A673 (cell line): Measurements from ENCODE around the gene ARHGAP6. TPM values are rescaled to one million over a fixed set of nuclear protein-coding genes. Genes with fewer than 3 reads are reported as not detected.

ENCODE experiments used
- BruUV-seq: library from RNA; stranded (reverse); fragments of 400-500 nt; replicated peaks from 2 replicates; lab custom pipeline; 2021; lab: Mats Ljungman, UMichigan
- CTCF ChIA-PET: fragments of 300-600 bp; sonication (Branson Sonifier 250); formaldehyde crosslinking; loops from one replicate; lab custom pipeline; 2022; ENCODE audit warnings: antibody characterized with exemption; lab: Charles Lee
- POLR2A ChIA-PET: fragments of 300-600 bp; sonication (Branson Sonifier 250); formaldehyde crosslinking; loops from one replicate; lab custom pipeline; 2022; ENCODE audit warnings: antibody characterized with exemption; ENCODE audit not compliant: low non-redundant PET; lab: Charles Lee
- DNase-seq: peaks from one replicate; pipeline ENCODE4 v3.0.0-alpha.2; 2015; ENCODE audit warnings: low spot score
- H3K27ac ChIP-seq: fragments of 200-600 bp; sonication (generic); 2 replicates; pipeline ENCODE4 v1.5.1; 2016; ENCODE audit warnings: mixed run types, low read depth, mild to moderate bottlenecking, mixed read lengths, antibody characterized with exemption, low read length; ENCODE audit not compliant: poor library complexity, severe bottlenecking
- H3K27me3 ChIP-seq: fragments of 200-600 bp; sonication (generic); replicated peaks from 2 replicates; pipeline ENCODE4 v1.6.1; 2017; ENCODE audit warnings: mixed run types, low read depth, mild to moderate bottlenecking, mixed read lengths, antibody characterized with exemption, low read length; ENCODE audit not compliant: insufficient read depth, poor library complexity
- H3K36me3 ChIP-seq: fragments of 200-600 bp; sonication (generic); 2 replicates; pipeline ENCODE4 v1.6.1; 2016; ENCODE audit warnings: mixed run types, mild to moderate bottlenecking, mixed read lengths, antibody characterized with exemption, low read length; ENCODE audit not compliant: insufficient read depth, poor library complexity, severe bottlenecking
- H3K4me1 ChIP-seq: fragments of 200-600 bp; sonication (generic); 2 replicates; pipeline ENCODE4 v1.6.1; 2017; ENCODE audit warnings: mixed run types, mild to moderate bottlenecking, mixed read lengths, antibody characterized with exemption, low read length; ENCODE audit not compliant: insufficient read depth, poor library complexity, severe bottlenecking
- H3K4me3 ChIP-seq: fragments of 200-600 bp; sonication (generic); 2 replicates; pipeline ENCODE4 v1.5.1; 2016; ENCODE audit warnings: low read depth, mixed run types, mild to moderate bottlenecking, mixed read lengths, low read length; ENCODE audit not compliant: poor library complexity, severe bottlenecking
- H3K9me3 ChIP-seq: fragments of 200-600 bp; sonication (generic); 2 replicates; pipeline ENCODE4 v1.6.1; 2016; ENCODE audit warnings: mixed run types, low read depth, mild to moderate bottlenecking, mixed read lengths, antibody characterized with exemption, low read length; ENCODE audit not compliant: poor library complexity, severe bottlenecking
- EZH2 ChIP-seq: fragments of 200-600 bp; sonication (generic); IDR thresholded peaks from 2 replicates; pipeline ENCODE4 v1.6.1; 2017; ENCODE audit warnings: borderline replicate concordance, low read depth, mild to moderate bottlenecking, mixed read lengths, antibody characterized with exemption, low read length; ENCODE audit not compliant: poor library complexity, severe bottlenecking
- intact Hi-C: fragments of 100-400 bp; cut with micrococcal nuclease; formaldehyde crosslinking; loops from one replicate; pipeline ENCODE4 v1.10.0; 2022; ENCODE audit not compliant: unreplicated experiment
- total RNA-seq: library from RNA; stranded (reverse); gene quantifications from 2 replicates; pipeline ENCODE4 v1.2.3, GENCODE V29; 2021
- TF ChIP-seq, protein P1 (sequence below): fragments of 300-800, 200-600 bp; sonication (generic); conservative IDR thresholded peaks from 2 replicates; pipeline ENCODE4 v1.5.1; 2017; ENCODE audit warnings: low read depth, mild to moderate bottlenecking, antibody characterized with exemption, low read length, moderate library complexity, mixed read lengths

ARHGAP6 gene
- total RNA-seq, 1 experiment from 2014 or later, result not detected

DNA sequence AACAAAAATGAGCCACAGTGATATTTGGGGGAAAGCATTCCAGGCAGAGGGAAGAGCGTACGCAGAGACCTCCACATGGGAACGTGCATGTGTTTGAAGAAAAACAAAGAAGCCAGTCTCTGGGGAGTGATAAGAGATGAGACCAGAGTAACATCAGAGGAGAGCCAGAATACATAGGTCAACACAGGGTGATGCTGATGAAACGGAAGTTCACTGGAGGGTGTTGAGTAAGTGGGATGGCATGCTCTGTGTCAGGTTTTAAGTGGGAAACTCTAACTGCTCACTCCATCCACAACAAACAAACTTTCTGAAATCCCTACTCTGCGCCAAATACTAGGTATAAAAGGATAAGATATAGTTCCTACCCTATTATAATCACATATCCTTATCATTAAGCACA, 110.0 kb downstream of the ARHGAP6 start:
- intact Hi-C loops, result no loop called here

DNA sequence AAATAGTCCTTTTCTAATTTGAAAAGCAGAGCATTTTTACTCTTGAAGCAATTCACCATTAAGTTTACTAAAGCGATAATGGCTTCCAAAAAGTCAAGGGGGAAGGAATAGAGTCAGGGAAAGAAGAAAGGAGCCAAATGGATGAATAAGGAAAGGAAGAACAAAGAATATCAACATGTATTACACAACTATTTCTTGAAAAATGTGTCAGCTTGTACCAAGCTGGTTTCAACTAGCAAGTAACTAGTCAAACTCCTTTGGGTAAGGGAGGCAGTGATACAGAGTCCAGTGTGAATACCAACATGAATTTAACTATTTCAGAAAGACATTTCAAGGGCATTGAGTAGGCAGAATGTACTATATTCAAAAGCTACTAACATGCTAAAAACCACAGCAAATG, 112.1 kb downstream of the ARHGAP6 start:
- no peak overlapping the region for H3K4me3 ChIP-seq
- H3K27me3 ChIP-seq, result no peaks in the 10 kb centered on the region
- CTCF ChIA-PET, result no interaction called here
- H3K4me1 ChIP-seq, result no peaks in the 10 kb centered on the region
- TF ChIP-seq, protein P1, sequence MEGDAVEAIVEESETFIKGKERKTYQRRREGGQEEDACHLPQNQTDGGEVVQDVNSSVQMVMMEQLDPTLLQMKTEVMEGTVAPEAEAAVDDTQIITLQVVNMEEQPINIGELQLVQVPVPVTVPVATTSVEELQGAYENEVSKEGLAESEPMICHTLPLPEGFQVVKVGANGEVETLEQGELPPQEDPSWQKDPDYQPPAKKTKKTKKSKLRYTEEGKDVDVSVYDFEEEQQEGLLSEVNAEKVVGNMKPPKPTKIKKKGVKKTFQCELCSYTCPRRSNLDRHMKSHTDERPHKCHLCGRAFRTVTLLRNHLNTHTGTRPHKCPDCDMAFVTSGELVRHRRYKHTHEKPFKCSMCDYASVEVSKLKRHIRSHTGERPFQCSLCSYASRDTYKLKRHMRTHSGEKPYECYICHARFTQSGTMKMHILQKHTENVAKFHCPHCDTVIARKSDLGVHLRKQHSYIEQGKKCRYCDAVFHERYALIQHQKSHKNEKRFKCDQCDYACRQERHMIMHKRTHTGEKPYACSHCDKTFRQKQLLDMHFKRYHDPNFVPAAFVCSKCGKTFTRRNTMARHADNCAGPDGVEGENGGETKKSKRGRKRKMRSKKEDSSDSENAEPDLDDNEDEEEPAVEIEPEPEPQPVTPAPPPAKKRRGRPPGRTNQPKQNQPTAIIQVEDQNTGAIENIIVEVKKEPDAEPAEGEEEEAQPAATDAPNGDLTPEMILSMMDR, result no peak
- TF ChIP-seq EZH2, result no peak
- H3K36me3 ChIP-seq, result no peaks in the 10 kb centered on the region
- intact Hi-C loops, result no loop called here
- DNase-seq, result no peak
- no peak overlapping the region for H3K27ac ChIP-seq
- POLR2A ChIA-PET, result no interaction called here
- H3K9me3 ChIP-seq, result no peaks in the 10 kb centered on the region
- no TSS peak for BruUV-seq

More for the DNA sequence above, 110.0 kb downstream of the ARHGAP6 start:
- BruUV-seq, result no TSS peak
- Histone ChIP-seq H3K27ac (no peak overlapping the region), H3K27me3 (no peaks in the 10 kb centered on the region), H3K4me1 (no peaks in the 10 kb centered on the region), H3K4me3 (no peak overlapping the region), H3K9me3 (no peaks in the 10 kb centered on the region), H3K36me3 (no peaks in the 10 kb centered on the region)
- POLR2A ChIA-PET, result no interaction called here
- DNase-seq, result no peak
- CTCF ChIA-PET, result no interaction called here
- TF ChIP-seq, protein P1, result no peak
- no peak for TF ChIP-seq EZH2

DNA sequence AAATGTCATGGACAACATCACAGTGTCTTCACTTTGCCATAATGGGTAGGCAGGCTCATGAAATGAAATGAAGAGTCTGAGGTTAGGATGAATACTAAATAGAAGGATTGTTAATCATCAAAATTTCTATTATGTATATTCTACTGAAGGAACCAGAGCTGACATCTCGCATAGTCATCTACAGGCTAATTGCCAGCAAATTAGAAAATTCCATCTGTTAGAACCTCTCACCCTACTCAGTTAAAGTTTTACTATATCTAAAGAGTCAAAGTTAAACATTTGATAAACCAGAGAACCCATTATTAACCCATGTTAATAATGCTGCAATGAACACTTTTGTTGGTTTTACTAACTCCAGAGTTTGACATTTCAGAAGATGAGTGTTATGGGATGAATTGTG, 114.6 kb downstream of the ARHGAP6 start:
- no peak for DNase-seq
- Histone ChIP-seq H3K27ac (no peak overlapping the region), H3K4me1 (no peaks in the 10 kb centered on the region), H3K4me3 (no peak overlapping the region), H3K9me3 (no peaks in the 10 kb centered on the region), H3K27me3 (no peaks in the 10 kb centered on the region), H3K36me3 (no peaks in the 10 kb centered on the region)
- no TSS peak for BruUV-seq
- ChIA-PET CTCF (no interaction called here), POLR2A (no interaction called here)
- no peak for TF ChIP-seq EZH2
- TF ChIP-seq, protein P1, result no peak
- intact Hi-C loops, result no loop called here
